Measurements from ENCODE around the gene ARID1B. TPM values are rescaled to one million over a fixed set of nuclear protein-coding genes. Genes with fewer than 3 reads are reported as not detected.

ARID1B gene
- polyA plus RNA-seq, 1 experiment = 17.0 TPM

DNA sequence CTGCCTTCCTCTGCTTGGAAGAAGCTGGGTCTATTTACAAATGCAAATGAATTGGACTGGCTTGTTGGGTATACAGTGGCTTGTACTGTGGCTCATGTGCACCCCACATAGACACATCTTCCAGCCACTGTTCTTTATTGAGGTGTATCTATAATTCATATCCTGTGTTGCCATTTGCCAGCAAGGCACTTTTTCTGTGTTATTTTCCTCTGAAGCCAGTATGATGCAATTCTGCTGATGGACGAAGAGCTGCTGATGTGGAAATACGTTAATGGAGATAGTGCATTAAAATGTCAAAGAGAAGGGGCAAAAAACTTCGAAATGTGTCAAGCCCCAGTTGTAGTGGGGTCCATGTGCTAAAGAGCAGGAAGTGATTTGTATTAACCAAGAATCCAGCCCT is 378.6 kb downstream of the ARID1B start:
- no peak for DNase-seq (ENCODE audit: low read depth)
- Histone ChIP-seq H3K27me3 (ENCODE audit: control insufficient read depth, insufficient read depth, low read length) (no peaks in the 10 kb centered on the region), H3K36me3 (ENCODE audit: control insufficient read depth, insufficient read depth, low read length) (no peaks in the 10 kb centered on the region), H3K4me3 (ENCODE audit: low read depth, low read length) (no peak overlapping the region)
- POLR2A ChIA-PET = no interaction called here
- CTCF ChIA-PET = interaction anchor here (0.7 kb wide), 2 partner anchors 11 to 174 kb away, joined by 3 to 5 read pairs; no protein-coding TSS in a partner anchor
- no peak for TF ChIP-seq CTCF (IDR thresholded peaks at IDR 0.05; ENCODE audit: insufficient read depth, low read depth, low read length)

- CTCF ChIA-PET = no interaction called here
- no peak for DNase-seq (ENCODE audit: low read depth)
- Histone ChIP-seq H3K36me3 (ENCODE audit: control insufficient read depth, insufficient read depth, low read length) (no peaks in the 10 kb centered on the region), H3K27me3 (ENCODE audit: control insufficient read depth, insufficient read depth, low read length) (no peaks in the 10 kb centered on the region), H3K4me3 (ENCODE audit: low read depth, low read length) (no peak overlapping the region)
- TF ChIP-seq CTCF (IDR thresholded peaks at IDR 0.05; ENCODE audit: insufficient read depth, low read depth, low read length) = no peak
- POLR2A ChIA-PET = no interaction called here
These were observed 380.1 kb downstream of the ARID1B start for GRCh38 chr6:157157258-157157657.

DNA sequence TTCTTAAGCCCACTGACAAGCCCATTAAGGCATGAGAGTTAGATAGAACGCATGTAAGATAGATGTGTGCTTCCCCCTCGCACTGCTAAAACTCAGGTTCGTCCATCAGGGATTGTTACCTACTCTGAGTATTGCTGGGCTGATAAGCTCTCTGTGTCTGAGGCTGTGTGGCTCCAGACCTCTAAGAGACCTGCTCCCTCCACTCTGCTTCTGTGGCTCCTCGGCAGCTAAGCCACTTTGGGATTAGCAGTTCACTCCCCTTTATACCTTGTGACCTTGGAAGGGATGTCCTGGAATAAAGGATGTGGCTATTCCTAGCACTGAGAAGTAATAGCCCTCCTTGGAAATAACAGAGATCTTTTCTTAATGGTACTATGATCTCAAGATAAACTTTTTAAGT is 381.3 kb downstream of the ARID1B start:
- no peak for TF ChIP-seq CTCF (IDR thresholded peaks at IDR 0.05; ENCODE audit: insufficient read depth, low read depth, low read length)
- DNase-seq (ENCODE audit: low read depth) = no peak
- POLR2A ChIA-PET = no interaction called here
- H3K4me3 ChIP-seq (ENCODE audit: low read depth, low read length) = no peak overlapping the region
- CTCF ChIA-PET = interaction anchor here (1.0 to 1.3 kb wide), 2 partner anchors 14 to 26 kb away, joined by 3 to 4 read pairs; no protein-coding TSS in a partner anchor
- no peaks in the 10 kb centered on the region; the same call in 1 of the 2 replicates for H3K36me3 ChIP-seq (ENCODE audit: control insufficient read depth, insufficient read depth, low read length)
- no peaks in the 10 kb centered on the region for H3K27me3 ChIP-seq (ENCODE audit: control insufficient read depth, insufficient read depth, low read length)

DNA sequence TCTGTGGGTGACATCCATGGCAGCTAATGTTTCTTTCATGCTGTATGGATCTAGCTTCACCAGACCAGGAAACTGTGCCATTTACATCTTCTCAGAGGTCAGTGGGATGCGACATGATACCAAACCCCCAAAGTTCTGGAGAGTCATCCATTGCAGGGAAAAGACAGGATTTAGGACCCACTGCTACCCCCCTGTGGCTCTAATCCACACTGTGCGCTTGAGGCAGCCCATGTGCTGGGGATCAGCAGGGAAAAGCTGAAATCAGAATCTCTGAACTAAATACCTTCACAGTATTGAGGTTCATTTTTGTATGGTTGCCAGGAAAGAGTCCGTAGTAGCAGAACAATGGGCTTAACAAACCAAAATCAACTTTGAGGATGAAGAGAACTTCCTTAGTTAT is 381.7 kb downstream of the ARID1B start:
- ChIA-PET CTCF (interaction anchor here (0.5 to 1.3 kb wide), 6 partner anchors 9 to 91 kb away, joined by 3 to 4 read pairs (median 3); no protein-coding TSS in a partner anchor), POLR2A (interaction anchor here (0.6 kb wide), 1 partner anchor 138 kb away, joined by 5 read pairs; no protein-coding TSS in a partner anchor)

GRCh38 chr6:157159348-157159747 is 382.2 kb downstream of the ARID1B start:
- no peak for DNase-seq (ENCODE audit: low read depth)
- ChIA-PET CTCF (interaction anchor here (0.5 to 1.3 kb wide), 6 partner anchors 9 to 92 kb away, joined by 3 to 4 read pairs (median 3); no protein-coding TSS in a partner anchor), POLR2A (interaction anchor here (0.6 kb wide), 1 partner anchor 139 kb away, joined by 5 read pairs; no protein-coding TSS in a partner anchor)
- no peak for TF ChIP-seq CTCF (IDR thresholded peaks at IDR 0.05; ENCODE audit: insufficient read depth, low read depth, low read length)
- Histone ChIP-seq H3K36me3 (ENCODE audit: control insufficient read depth, insufficient read depth, low read length) (no peaks in the 10 kb centered on the region; the same call in 1 of the 2 replicates), H3K4me3 (ENCODE audit: low read depth, low read length) (no peak overlapping the region), H3K27me3 (ENCODE audit: control insufficient read depth, insufficient read depth, low read length) (no peaks in the 10 kb centered on the region)

More for the DNA sequence above, 381.7 kb downstream of the ARID1B start:
- Histone ChIP-seq H3K36me3 (ENCODE audit: control insufficient read depth, insufficient read depth, low read length) (no peaks in the 10 kb centered on the region; the same call in 1 of the 2 replicates), H3K27me3 (ENCODE audit: control insufficient read depth, insufficient read depth, low read length) (no peaks in the 10 kb centered on the region), H3K4me3 (ENCODE audit: low read depth, low read length) (no peak overlapping the region)
- no peak for DNase-seq (ENCODE audit: low read depth)
- no peak for TF ChIP-seq CTCF (IDR thresholded peaks at IDR 0.05; ENCODE audit: insufficient read depth, low read depth, low read length)

All from BJ (cell line).